Epithelial cell of proximal tubule (primary cell): Measurements from ENCODE around the gene GRB7. TPM values are rescaled to one million over a fixed set of nuclear protein-coding genes. Genes with fewer than 3 reads are reported as not detected.
"Not testable (repeated sequence)": the region's sequence is repeated elsewhere in the genome, so short reads cannot be mapped to it uniquely, and the experiment has no call there.

ENCODE experiments used
- DNase-seq: peaks from one replicate; pipeline ENCODE4 v3.0.0-alpha.2; 2011; ENCODE audit warnings: low read depth
- H3K4me3 ChIP-seq: 2 replicates; pipeline ENCODE4 v1.5.1; 2011; ENCODE audit warnings: low read depth, mild to moderate bottlenecking, low read length
- total RNA-seq: library from RNA; depleted of rRNA; stranded (reverse); fragments of >200 nt; gene quantifications from 2 replicates; pipeline ENCODE4 v1.2.3, GENCODE V29; 2015
- TF ChIP-seq, protein P1 (sequence below): conservative IDR thresholded peaks from 2 replicates; pipeline ENCODE4 v1.5.1; 2012; ENCODE audit warnings: low read depth, mild to moderate bottlenecking, low read length

The GRB7 gene
- total RNA-seq, 1 donor from 2014 or later, result 42.0 TPM

DNA sequence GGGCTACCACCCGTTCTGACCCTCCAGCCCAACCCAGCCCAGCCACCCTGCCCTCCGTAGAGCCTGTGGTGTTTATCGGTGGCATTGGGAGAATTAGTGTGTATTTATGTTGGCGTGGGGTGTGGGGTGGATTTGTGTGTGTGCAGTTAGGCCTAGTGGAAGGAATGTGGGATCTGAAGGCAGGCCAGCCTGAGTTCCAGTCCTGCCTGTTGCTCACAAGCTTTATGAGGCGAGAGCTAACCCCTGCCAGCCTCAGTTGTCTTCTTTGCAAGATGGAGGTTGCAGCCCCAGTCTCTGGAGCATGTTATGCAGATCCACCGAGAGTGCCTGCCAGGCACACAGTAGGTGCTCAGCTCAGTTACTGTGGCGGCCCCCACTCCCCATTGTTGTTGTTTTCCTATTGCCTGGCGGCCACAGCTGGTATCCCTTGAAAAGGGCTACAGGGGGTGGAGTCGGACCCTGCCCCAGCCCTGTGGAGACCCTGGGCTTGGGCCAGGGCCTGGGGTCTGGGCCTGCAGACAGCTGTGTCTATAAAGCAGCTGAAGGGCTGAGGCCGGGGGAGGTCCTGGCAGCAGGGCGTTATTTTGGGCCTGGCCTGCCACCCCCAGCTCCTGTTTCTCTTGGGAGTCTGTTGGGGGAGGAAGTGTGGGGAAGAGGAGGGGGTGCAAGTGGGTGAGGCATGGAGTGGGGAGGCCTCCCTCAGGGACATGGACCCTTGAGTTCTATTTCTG, 32.8 kb upstream of the GRB7 start:
- TF ChIP-seq, protein P1, sequence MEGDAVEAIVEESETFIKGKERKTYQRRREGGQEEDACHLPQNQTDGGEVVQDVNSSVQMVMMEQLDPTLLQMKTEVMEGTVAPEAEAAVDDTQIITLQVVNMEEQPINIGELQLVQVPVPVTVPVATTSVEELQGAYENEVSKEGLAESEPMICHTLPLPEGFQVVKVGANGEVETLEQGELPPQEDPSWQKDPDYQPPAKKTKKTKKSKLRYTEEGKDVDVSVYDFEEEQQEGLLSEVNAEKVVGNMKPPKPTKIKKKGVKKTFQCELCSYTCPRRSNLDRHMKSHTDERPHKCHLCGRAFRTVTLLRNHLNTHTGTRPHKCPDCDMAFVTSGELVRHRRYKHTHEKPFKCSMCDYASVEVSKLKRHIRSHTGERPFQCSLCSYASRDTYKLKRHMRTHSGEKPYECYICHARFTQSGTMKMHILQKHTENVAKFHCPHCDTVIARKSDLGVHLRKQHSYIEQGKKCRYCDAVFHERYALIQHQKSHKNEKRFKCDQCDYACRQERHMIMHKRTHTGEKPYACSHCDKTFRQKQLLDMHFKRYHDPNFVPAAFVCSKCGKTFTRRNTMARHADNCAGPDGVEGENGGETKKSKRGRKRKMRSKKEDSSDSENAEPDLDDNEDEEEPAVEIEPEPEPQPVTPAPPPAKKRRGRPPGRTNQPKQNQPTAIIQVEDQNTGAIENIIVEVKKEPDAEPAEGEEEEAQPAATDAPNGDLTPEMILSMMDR, result peak; percentile 47
- no peak overlapping the region for H3K4me3 ChIP-seq
- DNase-seq, result no peak

DNA sequence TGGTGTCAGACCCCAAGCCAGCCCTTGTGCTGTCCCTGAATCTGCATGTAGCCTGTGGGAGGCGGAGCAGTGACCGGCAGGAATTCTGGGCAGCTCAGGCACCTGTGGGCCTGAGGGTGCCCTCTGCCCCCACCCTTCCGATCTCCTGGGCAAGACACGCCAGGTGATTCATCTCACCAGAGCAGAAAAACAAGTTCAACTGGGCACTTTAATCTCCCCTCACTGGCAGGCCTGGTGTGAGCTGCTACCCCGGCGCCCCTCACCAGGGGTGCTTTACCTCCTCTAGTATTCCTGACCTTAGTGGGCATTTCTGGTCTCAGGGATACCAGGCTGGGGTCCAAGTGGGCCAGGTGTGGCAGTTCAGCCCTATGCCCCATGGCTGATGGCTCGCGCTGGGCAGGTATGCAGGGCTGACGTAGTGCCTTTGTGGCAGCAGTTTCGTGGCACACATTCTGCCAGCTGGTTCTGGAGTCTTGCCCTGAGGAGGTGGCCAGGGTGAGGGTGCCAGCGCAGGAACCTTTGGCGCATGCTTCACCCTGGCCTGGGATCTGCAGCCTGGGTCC, 31.9 kb upstream of the GRB7 start:
- no peak overlapping the region for H3K4me3 ChIP-seq
- TF ChIP-seq, protein P1, result no peak
- DNase-seq, result no peak

DNA sequence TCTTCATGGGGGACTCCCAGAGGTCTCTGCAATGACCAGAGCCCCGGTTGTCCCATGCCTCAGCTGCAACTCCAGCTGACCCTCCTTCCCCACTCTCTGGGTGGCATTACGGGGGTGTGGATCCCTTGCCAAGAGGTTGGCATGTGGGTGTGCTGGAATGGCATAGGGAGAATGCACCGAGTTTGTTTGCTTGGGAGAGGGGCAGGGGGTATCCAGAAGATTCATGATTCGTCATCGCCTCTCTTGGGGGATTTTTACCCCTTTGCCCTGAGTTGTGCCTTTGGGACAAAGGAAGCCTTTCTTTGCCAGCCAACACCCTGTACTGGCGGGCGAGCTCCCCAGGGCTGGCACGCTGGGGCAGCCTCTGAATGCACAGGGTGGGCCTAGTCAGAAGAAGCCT, 31.4 kb upstream of the GRB7 start:
- DNase-seq, result no peak
- TF ChIP-seq, protein P1, result no peak
- H3K4me3 ChIP-seq, result no peak overlapping the region

DNA sequence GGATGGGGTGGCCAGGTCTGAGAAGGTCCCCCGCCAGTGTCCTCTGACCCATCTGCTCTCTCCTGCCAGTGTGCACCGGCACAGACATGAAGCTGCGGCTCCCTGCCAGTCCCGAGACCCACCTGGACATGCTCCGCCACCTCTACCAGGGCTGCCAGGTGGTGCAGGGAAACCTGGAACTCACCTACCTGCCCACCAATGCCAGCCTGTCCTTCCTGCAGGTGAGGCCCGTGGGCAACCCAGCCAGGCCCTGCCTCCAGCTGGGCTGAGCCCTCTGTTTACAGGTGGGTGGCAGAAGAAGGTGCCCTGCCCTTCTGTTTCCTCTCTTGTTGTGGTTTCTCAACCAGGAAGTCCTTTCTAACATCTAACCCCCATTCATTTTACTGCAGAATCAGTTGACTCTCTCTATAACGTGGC, 30.8 kb upstream of the GRB7 start:
- no peak overlapping the region for H3K4me3 ChIP-seq
- no peak for DNase-seq
- TF ChIP-seq, protein P1, result no peak

DNA sequence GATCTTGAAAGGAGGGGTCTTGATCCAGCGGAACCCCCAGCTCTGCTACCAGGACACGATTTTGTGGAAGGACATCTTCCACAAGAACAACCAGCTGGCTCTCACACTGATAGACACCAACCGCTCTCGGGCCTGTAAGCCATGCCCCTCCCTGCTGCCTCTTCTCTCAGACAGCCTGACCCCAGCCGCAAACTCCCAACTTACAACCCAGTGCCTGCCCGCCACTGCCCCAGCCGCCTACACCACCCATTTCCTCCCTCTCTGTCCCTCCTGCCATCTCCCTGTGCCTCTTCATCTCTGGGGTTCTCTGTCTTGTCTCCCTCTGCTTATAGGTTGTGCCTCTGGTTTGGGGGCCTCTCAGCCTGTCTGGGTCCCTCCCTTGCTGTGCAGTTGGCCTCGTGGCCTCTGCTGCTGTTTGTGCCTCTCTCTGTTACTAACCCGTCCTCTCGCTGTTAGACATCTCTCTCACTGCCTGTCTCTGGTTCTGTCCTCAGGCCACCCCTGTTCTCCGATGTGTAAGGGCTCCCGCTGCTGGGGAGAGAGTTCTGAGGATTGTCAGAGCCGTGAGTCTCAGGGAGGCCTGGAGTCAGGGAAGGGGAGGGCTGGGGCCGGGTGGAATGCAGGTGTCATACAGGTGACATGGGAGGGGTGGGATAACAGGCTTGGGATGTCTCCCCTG, 28.3 kb upstream of the GRB7 start:
- no peak for DNase-seq
- TF ChIP-seq, protein P1, result no peak

DNA sequence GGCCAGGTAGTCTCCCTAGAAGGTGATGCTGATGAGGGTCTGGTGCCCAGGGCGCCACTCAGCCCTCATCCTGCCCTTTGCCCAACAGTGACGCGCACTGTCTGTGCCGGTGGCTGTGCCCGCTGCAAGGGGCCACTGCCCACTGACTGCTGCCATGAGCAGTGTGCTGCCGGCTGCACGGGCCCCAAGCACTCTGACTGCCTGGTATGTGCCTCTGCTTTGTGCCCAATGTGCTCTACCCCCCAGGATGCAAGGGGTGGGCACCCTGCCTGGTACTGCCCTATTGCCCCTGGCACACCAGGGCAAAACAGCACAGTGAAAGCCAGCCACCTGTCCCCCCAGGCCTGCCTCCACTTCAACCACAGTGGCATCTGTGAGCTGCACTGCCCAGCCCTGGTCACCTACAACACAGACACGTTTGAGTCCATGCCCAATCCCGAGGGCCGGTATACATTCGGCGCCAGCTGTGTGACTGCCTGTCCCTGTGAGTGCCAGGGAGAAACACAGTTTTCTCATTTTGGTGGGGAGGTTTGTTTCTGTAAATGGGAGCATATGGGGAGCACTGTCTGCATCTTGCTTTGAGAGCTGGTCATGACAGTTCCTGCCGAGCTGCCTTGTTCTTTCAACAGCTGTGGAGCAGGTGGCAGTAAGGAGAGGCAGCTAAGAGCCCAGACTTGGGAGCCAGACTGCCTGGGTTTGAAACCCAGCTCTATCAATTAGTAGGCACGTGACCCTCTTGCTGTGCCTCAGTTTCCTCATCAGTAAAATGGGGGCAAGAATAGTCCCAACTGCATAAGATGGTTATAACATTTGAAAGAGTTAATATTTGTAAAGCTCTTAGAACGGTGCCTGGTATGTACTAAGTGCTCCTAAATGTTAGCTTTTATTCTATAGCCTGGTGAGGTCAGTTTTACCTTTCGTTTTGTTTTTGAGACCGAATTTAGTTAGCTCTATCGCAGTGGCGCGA, 27.5 kb upstream of the GRB7 start:
- no peak for DNase-seq
- TF ChIP-seq, protein P1, result no peak
- H3K4me3 ChIP-seq, result no peak overlapping the region

More for the DNA sequence above, 28.3 kb upstream of the GRB7 start:
- no peak overlapping the region for H3K4me3 ChIP-seq

DNA sequence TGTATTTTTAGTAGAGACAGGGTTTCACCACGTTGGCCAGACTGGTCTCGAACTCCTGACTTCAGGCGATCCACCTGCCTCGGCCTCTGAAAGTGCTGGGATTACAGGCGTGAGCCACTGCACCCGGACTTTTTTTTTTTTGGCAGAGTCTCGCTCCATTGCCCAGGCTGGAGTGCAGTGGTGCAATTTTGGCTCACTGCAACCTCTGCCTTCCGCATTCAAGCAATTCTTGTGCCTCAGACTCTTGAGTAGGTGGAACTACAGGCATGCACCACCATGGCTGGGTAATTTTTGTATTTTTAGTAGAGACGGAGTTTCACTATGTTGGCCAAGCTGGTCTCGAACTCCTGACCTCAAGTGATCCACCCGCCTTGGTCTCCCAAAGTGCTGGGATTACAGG, 26.7 kb upstream of the GRB7 start:
- H3K4me3 ChIP-seq, DNase-seq: not testable (repeated sequence)
